ENCODE data around the gene PCSK5.
"Not testable (repeated sequence)": the region's sequence is repeated elsewhere in the genome, so short reads cannot be mapped to it uniquely, and the experiment has no call there.

PCSK5 gene

GRCh38 chr9:75890472-75891276, at the start of gene PCSK5:
TSS of gene PCSK5 (plus strand) at chr9:75890673. CDS start at chr9:75891182, 509 bp downstream.
- peak within 1 kb of the TSS; percentile 81 for H3K4me3 ChIP-seq (ENCODE audit: low read depth, low read length)
- peak; percentile 91 for DNase-seq (ENCODE audit: low read depth)

GRCh38 chr9:75844321-75844720, 46.2 kb upstream of the PCSK5 start:
- no peak overlapping the region for H3K4me3 ChIP-seq (ENCODE audit: low read depth, low read length)
- no peak for DNase-seq (ENCODE audit: low read depth)

- DNase-seq (ENCODE audit: low read depth) = no peak
- H3K4me3 ChIP-seq (ENCODE audit: low read depth, low read length) = no peak overlapping the region
Measured at GRCh38 chr9:75845806-75846205, 44.7 kb upstream of the PCSK5 start.

GRCh38 chr9:75847085-75847484, 43.4 kb upstream of the PCSK5 start:
- no peak for DNase-seq (ENCODE audit: low read depth)
- no peak overlapping the region for H3K4me3 ChIP-seq (ENCODE audit: low read depth, low read length)

- no peak for DNase-seq (ENCODE audit: low read depth)
- no peak overlapping the region for H3K4me3 ChIP-seq (ENCODE audit: low read depth, low read length)
Measured at GRCh38 chr9:75850459-75851200, 39.8 kb upstream of the PCSK5 start.

GRCh38 chr9:75851917-75852316, 38.6 kb upstream of the PCSK5 start:
- no peak overlapping the region for H3K4me3 ChIP-seq (ENCODE audit: low read depth, low read length)
- DNase-seq (ENCODE audit: low read depth) = no peak

- DNase-seq (ENCODE audit: low read depth) = no peak
- no peak overlapping the region for H3K4me3 ChIP-seq (ENCODE audit: low read depth, low read length)
Measured at GRCh38 chr9:75852746-75853145, 37.7 kb upstream of the PCSK5 start.

- peak; percentile 6 for DNase-seq (ENCODE audit: low read depth)
- H3K4me3 ChIP-seq (ENCODE audit: low read depth, low read length) = no peak overlapping the region
Measured at GRCh38 chr9:75855509-75855908, 35.0 kb upstream of the PCSK5 start.

- H3K4me3 ChIP-seq (ENCODE audit: low read depth, low read length) = no peak overlapping the region
- DNase-seq (ENCODE audit: low read depth) = no peak
Measured at GRCh38 chr9:75858497-75859092, 31.9 kb upstream of the PCSK5 start.

GRCh38 chr9:75864266-75864665, 26.2 kb upstream of the PCSK5 start:
- DNase-seq (ENCODE audit: low read depth) = no peak
- no peak overlapping the region for H3K4me3 ChIP-seq (ENCODE audit: low read depth, low read length)

- no peak overlapping the region for H3K4me3 ChIP-seq (ENCODE audit: low read depth, low read length)
- DNase-seq (ENCODE audit: low read depth) = peak; percentile 4
Measured at GRCh38 chr9:75866273-75866871, 24.1 kb upstream of the PCSK5 start.

- not testable (repeated sequence) for DNase-seq (ENCODE audit: low read depth); H3K4me3 ChIP-seq (ENCODE audit: low read depth, low read length)
Measured at GRCh38 chr9:75868526-75868925, 21.9 kb upstream of the PCSK5 start.

- no peak for DNase-seq (ENCODE audit: low read depth)
- H3K4me3 ChIP-seq (ENCODE audit: low read depth, low read length) = no peak overlapping the region
Measured at GRCh38 chr9:75869236-75869635, 21.2 kb upstream of the PCSK5 start.

- no peak for DNase-seq (ENCODE audit: low read depth)
- no peak overlapping the region for H3K4me3 ChIP-seq (ENCODE audit: low read depth, low read length)
Measured at GRCh38 chr9:75870450-75870849, 20.0 kb upstream of the PCSK5 start.

GRCh38 chr9:75871624-75872023, 18.8 kb upstream of the PCSK5 start:
- DNase-seq (ENCODE audit: low read depth) = no peak
- no peak overlapping the region for H3K4me3 ChIP-seq (ENCODE audit: low read depth, low read length)

- DNase-seq (ENCODE audit: low read depth) = no peak
- no peak overlapping the region for H3K4me3 ChIP-seq (ENCODE audit: low read depth, low read length)
Measured at GRCh38 chr9:75873712-75874111, 16.8 kb upstream of the PCSK5 start.

GRCh38 chr9:75876999-75877640, 13.4 kb upstream of the PCSK5 start:
- H3K4me3 ChIP-seq (ENCODE audit: low read depth, low read length) = no peak overlapping the region
- no peak for DNase-seq (ENCODE audit: low read depth)

- no peak overlapping the region for H3K4me3 ChIP-seq (ENCODE audit: low read depth, low read length)
- no peak for DNase-seq (ENCODE audit: low read depth)
Measured at GRCh38 chr9:75878488-75878860, 12.0 kb upstream of the PCSK5 start.

GRCh38 chr9:75880618-75881017, 9.9 kb upstream of the PCSK5 start:
- DNase-seq (ENCODE audit: low read depth) = no peak
- no peak overlapping the region for H3K4me3 ChIP-seq (ENCODE audit: low read depth, low read length)

GRCh38 chr9:75881761-75882160, 8.7 kb upstream of the PCSK5 start:
- DNase-seq (ENCODE audit: low read depth) = no peak
- H3K4me3 ChIP-seq (ENCODE audit: low read depth, low read length) = no peak overlapping the region

All from skeletal muscle cell (primary cell).